ENCODE measurements around the gene SSR3. TPM values are rescaled to one million over a fixed set of nuclear protein-coding genes. Genes with fewer than 3 reads are reported as not detected.
A peak's percentile ranks its signal among the peaks of the same experiment; 100 is the strongest.

SSR3 gene
- total and polyA plus RNA-seq, 2 of the 13 experiments (the other 11 are each of a cell fraction or from before 2014, with no cell fraction given) = 229 to 325 TPM

DNA sequence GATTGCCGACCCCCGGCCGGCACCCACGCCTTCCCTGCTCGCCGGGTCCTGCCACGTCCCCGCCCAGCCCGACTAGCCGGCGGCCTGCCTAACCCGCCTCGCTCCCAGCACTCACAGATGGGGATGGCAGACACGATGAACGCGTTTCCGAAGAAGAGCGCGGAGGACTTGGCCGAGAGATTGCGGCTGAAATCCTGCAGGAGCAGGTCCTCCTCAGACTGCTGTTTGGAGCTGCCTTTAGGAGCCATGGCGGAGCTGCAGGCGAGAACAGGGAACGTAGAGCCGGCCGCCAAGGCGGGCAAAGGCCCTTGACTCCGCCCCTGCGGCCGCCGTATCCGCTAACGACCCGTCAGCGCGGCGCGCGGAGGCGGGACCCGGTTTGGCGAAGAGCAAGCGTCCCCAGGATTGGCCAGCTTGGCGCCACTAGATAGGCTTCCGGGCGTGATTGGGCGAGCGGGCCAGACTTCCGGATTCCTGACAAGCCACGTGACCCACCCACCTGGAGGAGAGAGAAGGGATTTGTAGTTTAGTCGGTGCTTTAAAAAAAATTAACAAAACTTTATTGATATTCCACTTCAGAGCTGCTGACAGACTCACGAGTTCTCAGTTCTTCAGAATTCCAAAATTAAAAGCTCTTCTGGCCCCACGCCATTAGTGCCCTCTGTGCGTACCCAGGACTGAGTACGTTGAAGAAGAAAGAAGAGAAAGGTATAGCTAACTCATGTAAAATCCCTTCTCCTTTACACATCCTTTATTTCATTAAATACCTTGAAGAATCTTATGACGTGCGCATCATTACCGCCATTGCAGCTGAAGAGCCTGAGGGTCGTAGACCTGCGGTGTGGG lies at the start of gene SSR3 (continued):
- TF ChIP-seq HNRNPLL (IDR thresholded peaks at IDR 0.05; ENCODE audit: low read depth, low read length, poor library complexity, severe bottlenecking) (peak; percentile 91), JUND (CRISPR knock-in tag; IDR thresholded peaks at IDR 0.05) (no peak), PAX8 (CRISPR knock-in tag; IDR thresholded peaks at IDR 0.05; ENCODE audit: borderline replicate concordance) (no peak), ZNF543 (CRISPR knock-in tag; IDR thresholded peaks at IDR 0.05) (no peak), ZNF280B (CRISPR knock-in tag; IDR thresholded peaks at IDR 0.05; ENCODE audit: borderline replicate concordance) (peak; percentile 94), HIVEP1 (CRISPR knock-in tag; IDR thresholded peaks at IDR 0.05) (peak; percentile 53; the same call in 1 of the 2 replicates), HNRNPK (IDR thresholded peaks at IDR 0.05; ENCODE audit: low read depth, low read length, poor library complexity, severe bottlenecking) (no peak), ZNF362 (CRISPR knock-in tag; IDR thresholded peaks at IDR 0.05; ENCODE audit: borderline replicate concordance) (peak; percentile 97)
- TF ChIP-seq, protein P1, sequence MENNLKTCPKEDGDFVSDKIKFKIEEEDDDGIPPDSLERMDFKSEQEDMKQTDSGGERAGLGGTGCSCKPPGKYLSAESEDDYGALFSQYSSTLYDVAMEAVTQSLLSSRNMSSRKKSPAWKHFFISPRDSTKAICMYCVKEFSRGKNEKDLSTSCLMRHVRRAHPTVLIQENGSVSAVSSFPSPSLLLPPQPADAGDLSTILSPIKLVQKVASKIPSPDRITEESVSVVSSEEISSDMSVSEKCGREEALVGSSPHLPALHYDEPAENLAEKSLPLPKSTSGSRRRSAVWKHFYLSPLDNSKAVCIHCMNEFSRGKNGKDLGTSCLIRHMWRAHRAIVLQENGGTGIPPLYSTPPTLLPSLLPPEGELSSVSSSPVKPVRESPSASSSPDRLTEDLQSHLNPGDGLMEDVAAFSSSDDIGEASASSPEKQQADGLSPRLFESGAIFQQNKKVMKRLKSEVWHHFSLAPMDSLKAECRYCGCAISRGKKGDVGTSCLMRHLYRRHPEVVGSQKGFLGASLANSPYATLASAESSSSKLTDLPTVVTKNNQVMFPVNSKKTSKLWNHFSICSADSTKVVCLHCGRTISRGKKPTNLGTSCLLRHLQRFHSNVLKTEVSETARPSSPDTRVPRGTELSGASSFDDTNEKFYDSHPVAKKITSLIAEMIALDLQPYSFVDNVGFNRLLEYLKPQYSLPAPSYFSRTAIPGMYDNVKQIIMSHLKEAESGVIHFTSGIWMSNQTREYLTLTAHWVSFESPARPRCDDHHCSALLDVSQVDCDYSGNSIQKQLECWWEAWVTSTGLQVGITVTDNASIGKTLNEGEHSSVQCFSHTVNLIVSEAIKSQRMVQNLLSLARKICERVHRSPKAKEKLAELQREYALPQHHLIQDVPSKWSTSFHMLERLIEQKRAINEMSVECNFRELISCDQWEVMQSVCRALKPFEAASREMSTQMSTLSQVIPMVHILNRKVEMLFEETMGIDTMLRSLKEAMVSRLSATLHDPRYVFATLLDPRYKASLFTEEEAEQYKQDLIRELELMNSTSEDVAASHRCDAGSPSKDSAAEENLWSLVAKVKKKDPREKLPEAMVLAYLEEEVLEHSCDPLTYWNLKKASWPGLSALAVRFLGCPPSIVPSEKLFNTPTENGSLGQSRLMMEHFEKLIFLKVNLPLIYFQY (CRISPR knock-in tag; IDR thresholded peaks at IDR 0.05; ENCODE audit: borderline replicate concordance) = no peak; the same call in 1 of the 2 replicates
- TF ChIP-seq, protein P2, sequence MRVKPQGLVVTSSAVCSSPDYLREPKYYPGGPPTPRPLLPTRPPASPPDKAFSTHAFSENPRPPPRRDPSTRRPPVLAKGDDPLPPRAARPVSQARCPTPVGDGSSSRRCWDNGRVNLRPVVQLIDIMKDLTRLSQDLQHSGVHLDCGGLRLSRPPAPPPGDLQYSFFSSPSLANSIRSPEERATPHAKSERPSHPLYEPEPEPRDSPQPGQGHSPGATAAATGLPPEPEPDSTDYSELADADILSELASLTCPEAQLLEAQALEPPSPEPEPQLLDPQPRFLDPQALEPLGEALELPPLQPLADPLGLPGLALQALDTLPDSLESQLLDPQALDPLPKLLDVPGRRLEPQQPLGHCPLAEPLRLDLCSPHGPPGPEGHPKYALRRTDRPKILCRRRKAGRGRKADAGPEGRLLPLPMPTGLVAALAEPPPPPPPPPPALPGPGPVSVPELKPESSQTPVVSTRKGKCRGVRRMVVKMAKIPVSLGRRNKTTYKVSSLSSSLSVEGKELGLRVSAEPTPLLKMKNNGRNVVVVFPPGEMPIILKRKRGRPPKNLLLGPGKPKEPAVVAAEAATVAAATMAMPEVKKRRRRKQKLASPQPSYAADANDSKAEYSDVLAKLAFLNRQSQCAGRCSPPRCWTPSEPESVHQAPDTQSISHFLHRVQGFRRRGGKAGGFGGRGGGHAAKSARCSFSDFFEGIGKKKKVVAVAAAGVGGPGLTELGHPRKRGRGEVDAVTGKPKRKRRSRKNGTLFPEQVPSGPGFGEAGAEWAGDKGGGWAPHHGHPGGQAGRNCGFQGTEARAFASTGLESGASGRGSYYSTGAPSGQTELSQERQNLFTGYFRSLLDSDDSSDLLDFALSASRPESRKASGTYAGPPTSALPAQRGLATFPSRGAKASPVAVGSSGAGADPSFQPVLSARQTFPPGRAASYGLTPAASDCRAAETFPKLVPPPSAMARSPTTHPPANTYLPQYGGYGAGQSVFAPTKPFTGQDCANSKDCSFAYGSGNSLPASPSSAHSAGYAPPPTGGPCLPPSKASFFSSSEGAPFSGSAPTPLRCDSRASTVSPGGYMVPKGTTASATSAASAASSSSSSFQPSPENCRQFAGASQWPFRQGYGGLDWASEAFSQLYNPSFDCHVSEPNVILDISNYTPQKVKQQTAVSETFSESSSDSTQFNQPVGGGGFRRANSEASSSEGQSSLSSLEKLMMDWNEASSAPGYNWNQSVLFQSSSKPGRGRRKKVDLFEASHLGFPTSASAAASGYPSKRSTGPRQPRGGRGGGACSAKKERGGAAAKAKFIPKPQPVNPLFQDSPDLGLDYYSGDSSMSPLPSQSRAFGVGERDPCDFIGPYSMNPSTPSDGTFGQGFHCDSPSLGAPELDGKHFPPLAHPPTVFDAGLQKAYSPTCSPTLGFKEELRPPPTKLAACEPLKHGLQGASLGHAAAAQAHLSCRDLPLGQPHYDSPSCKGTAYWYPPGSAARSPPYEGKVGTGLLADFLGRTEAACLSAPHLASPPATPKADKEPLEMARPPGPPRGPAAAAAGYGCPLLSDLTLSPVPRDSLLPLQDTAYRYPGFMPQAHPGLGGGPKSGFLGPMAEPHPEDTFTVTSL (CRISPR knock-in tag; IDR thresholded peaks at IDR 0.05; ENCODE audit: borderline replicate concordance) = no peak
- TF ChIP-seq, protein P3, sequence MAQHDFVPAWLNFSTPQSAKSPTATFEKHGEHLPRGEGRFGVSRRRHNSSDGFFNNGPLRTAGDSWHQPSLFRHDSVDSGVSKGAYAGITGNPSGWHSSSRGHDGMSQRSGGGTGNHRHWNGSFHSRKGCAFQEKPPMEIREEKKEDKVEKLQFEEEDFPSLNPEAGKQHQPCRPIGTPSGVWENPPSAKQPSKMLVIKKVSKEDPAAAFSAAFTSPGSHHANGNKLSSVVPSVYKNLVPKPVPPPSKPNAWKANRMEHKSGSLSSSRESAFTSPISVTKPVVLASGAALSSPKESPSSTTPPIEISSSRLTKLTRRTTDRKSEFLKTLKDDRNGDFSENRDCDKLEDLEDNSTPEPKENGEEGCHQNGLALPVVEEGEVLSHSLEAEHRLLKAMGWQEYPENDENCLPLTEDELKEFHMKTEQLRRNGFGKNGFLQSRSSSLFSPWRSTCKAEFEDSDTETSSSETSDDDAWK (CRISPR knock-in tag; IDR thresholded peaks at IDR 0.05) = no peak
